GM10266 (cell line): ENCODE measurements around the gene ATP1B1.

ENCODE experiments used
- DNase-seq: peaks from one replicate; pipeline ENCODE4 v3.0.0; 2012; ENCODE audit errors: extremely low spot score
- CTCF ChIP-seq: IDR thresholded peaks from 2 replicates; pipeline ENCODE4 v1.5.1; 2012; ENCODE audit warnings: mild to moderate bottlenecking, low read depth; ENCODE audit not compliant: control insufficient read depth, insufficient read depth; ENCODE audit errors: missing control alignments

The ATP1B1 gene

GRCh38 chr1:169070547-169070946, 35.9 kb upstream of the ATP1B1 start:
- TF ChIP-seq CTCF: no peak
- DNase-seq: no peak

GRCh38 chr1:169070958-169071357, 35.5 kb upstream of the ATP1B1 start:
- no peak for TF ChIP-seq CTCF

GRCh38 chr1:169072945-169073725, 33.4 kb upstream of the ATP1B1 start:
- no peak for DNase-seq
- no peak for TF ChIP-seq CTCF

More at GRCh38 chr1:169070958-169071357, 35.5 kb upstream of the ATP1B1 start:
- DNase-seq: no peak

GRCh38 chr1:169078163-169078883, 28.2 kb upstream of the ATP1B1 start:
- no peak for DNase-seq
- no peak for TF ChIP-seq CTCF

GRCh38 chr1:169081503-169082123, 24.9 kb upstream of the ATP1B1 start:
- DNase-seq: no peak
- TF ChIP-seq CTCF: no peak

GRCh38 chr1:169085911-169086310, 20.6 kb upstream of the ATP1B1 start:
- no peak for DNase-seq
- no peak for TF ChIP-seq CTCF
